Measurements from ENCODE around the gene SVEP1.

Gene SVEP1

GRCh38 chr9:110528645-110529044 lies 50.9 kb downstream of the SVEP1 start:
- DNase-seq, result no peak

- no peak for DNase-seq
These were observed 53.1 kb downstream of the SVEP1 start for GRCh38 chr9:110526426-110526825.

- DNase-seq, result no peak
These were observed 58.3 kb downstream of the SVEP1 start for GRCh38 chr9:110521206-110521605.

- no peak for DNase-seq
These were observed 59.3 kb downstream of the SVEP1 start for GRCh38 chr9:110520120-110520701.

GRCh38 chr9:110517483-110517882 lies 62.1 kb downstream of the SVEP1 start:
- DNase-seq, result no peak

- no peak for DNase-seq
These were observed 64.6 kb downstream of the SVEP1 start for GRCh38 chr9:110514897-110515296.

GRCh38 chr9:110512817-110513216 lies 66.7 kb downstream of the SVEP1 start:
- no peak for DNase-seq

- no peak for DNase-seq
These were observed 69.7 kb downstream of the SVEP1 start for GRCh38 chr9:110509792-110510191.

GRCh38 chr9:110502842-110503241 lies 76.7 kb downstream of the SVEP1 start:
- DNase-seq, result no peak

GRCh38 chr9:110499608-110500007 lies 79.9 kb downstream of the SVEP1 start:
- no peak for DNase-seq

- DNase-seq, result no peak
These were observed 92.3 kb downstream of the SVEP1 start for GRCh38 chr9:110487196-110487595.

- no peak for DNase-seq
These were observed 93.3 kb downstream of the SVEP1 start for GRCh38 chr9:110486218-110486617.

- DNase-seq, result no peak
These were observed 100.1 kb downstream of the SVEP1 start for GRCh38 chr9:110479481-110479880.

- DNase-seq, result no peak
These were observed 103.3 kb downstream of the SVEP1 start for GRCh38 chr9:110476251-110476650.

- DNase-seq, result no peak
These were observed 107.4 kb downstream of the SVEP1 start for GRCh38 chr9:110472111-110472510.

- no peak for DNase-seq
These were observed 110.6 kb downstream of the SVEP1 start for GRCh38 chr9:110468950-110469349.

GRCh38 chr9:110465190-110465589 lies 114.4 kb downstream of the SVEP1 start:
- no peak for DNase-seq

- DNase-seq, result no peak
These were observed 115.2 kb downstream of the SVEP1 start for GRCh38 chr9:110464321-110464720.

GRCh38 chr9:110463499-110463898 lies 116.0 kb downstream of the SVEP1 start:
- DNase-seq, result no peak

- DNase-seq, result no peak
These were observed 122.3 kb downstream of the SVEP1 start for GRCh38 chr9:110457245-110457644.

- no peak for DNase-seq
These were observed 122.9 kb downstream of the SVEP1 start for GRCh38 chr9:110456681-110457080.

- no peak for DNase-seq
These were observed 123.7 kb downstream of the SVEP1 start for GRCh38 chr9:110455860-110456259.

- no peak for DNase-seq
These were observed 127.2 kb downstream of the SVEP1 start for GRCh38 chr9:110452227-110452801.

GRCh38 chr9:110451726-110452125 lies 127.8 kb downstream of the SVEP1 start:
- DNase-seq, result no peak
